Measurements from ENCODE around the gene SLC30A3. TPM values are rescaled to one million over a fixed set of nuclear protein-coding genes. Genes with fewer than 3 reads are reported as not detected.

The SLC30A3 gene
- polyA plus RNA-seq, 1 donor from 2014 or later = not detected

GRCh38 chr2:27265536-27265870 is 2.7 kb upstream of the SLC30A3 start:
- Histone ChIP-seq H3F3A (ENCODE audit: insufficient read depth, low read length, poor library complexity, severe bottlenecking) (no peaks in the 10 kb centered on the region), H3K27ac (ENCODE audit: low read length) (no peak overlapping the region), H3K4me3 (ENCODE audit: low read length) (peak overlapping the region; percentile 62), H3K4me2 (ENCODE audit: low read length) (no peak overlapping the region), H4K20me1 (ENCODE audit: insufficient read depth) (no peaks in the 10 kb centered on the region), H3K36me3 (ENCODE audit: insufficient read depth, low read length) (no peaks in the 10 kb centered on the region), H3K9me3 (ENCODE audit: low read length) (no peaks in the 10 kb centered on the region), H3K9ac (ENCODE audit: low read length) (no peak overlapping the region), H3K9me2 (ENCODE audit: insufficient read depth, low read length) (no peaks in the 10 kb centered on the region), H2AFZ (ENCODE audit: low read depth, low read length) (no peak overlapping the region), H3K79me2 (replicated peaks; ENCODE audit: insufficient read depth, low read length) (no peaks in the 10 kb centered on the region), H3K27me3 (ENCODE audit: insufficient read depth, low read depth, low read length) (peaks cover 76% of the 10 kb centered on the region)
- no peak for TF ChIP-seq MXI1 (conservative IDR thresholded peaks at IDR 0.05; ENCODE audit: poor library complexity, severe bottlenecking)
- TF ChIP-seq RAD21 (conservative IDR thresholded peaks at IDR 0.05) = no peak
- TF ChIP-seq, protein P1, sequence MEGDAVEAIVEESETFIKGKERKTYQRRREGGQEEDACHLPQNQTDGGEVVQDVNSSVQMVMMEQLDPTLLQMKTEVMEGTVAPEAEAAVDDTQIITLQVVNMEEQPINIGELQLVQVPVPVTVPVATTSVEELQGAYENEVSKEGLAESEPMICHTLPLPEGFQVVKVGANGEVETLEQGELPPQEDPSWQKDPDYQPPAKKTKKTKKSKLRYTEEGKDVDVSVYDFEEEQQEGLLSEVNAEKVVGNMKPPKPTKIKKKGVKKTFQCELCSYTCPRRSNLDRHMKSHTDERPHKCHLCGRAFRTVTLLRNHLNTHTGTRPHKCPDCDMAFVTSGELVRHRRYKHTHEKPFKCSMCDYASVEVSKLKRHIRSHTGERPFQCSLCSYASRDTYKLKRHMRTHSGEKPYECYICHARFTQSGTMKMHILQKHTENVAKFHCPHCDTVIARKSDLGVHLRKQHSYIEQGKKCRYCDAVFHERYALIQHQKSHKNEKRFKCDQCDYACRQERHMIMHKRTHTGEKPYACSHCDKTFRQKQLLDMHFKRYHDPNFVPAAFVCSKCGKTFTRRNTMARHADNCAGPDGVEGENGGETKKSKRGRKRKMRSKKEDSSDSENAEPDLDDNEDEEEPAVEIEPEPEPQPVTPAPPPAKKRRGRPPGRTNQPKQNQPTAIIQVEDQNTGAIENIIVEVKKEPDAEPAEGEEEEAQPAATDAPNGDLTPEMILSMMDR (IDR thresholded peaks at IDR 0.05; ENCODE audit: poor library complexity, severe bottlenecking) = no peak
- no peak for TF ChIP-seq EP300 (conservative IDR thresholded peaks at IDR 0.05; ENCODE audit: poor library complexity, severe bottlenecking)
- TF ChIP-seq POLR2AphosphoS5 (IDR thresholded peaks at IDR 0.05) = no peak
- no peak for TF ChIP-seq EZH2 (IDR thresholded peaks at IDR 0.05; ENCODE audit: borderline replicate concordance, insufficient read depth, low read length, poor library complexity, severe bottlenecking)

- no peak overlapping the region for H3K4me2 ChIP-seq (ENCODE audit: low read length)
- peak overlapping the region; percentile 19 for H3K9ac ChIP-seq (ENCODE audit: low read length)
- H3K36me3 ChIP-seq (ENCODE audit: insufficient read depth, low read length) = no peaks in the 10 kb centered on the region
- no peaks in the 10 kb centered on the region for H3K9me3 ChIP-seq (ENCODE audit: low read length)
- H4K20me1 ChIP-seq (ENCODE audit: insufficient read depth) = no peaks in the 10 kb centered on the region
- no peaks in the 10 kb centered on the region for H3K9me2 ChIP-seq (ENCODE audit: insufficient read depth, low read length)
- H3F3A ChIP-seq (ENCODE audit: insufficient read depth, low read length, poor library complexity, severe bottlenecking) = no peaks in the 10 kb centered on the region
- TF ChIP-seq TAF1 (IDR thresholded peaks at IDR 0.05; ENCODE audit: low read depth) = no peak
- TF ChIP-seq EZH2 (IDR thresholded peaks at IDR 0.05; ENCODE audit: borderline replicate concordance, insufficient read depth, low read length, poor library complexity, severe bottlenecking) = peak; percentile 25
- no peak for TF ChIP-seq REST (IDR thresholded peaks at IDR 0.05; ENCODE audit: borderline replicate concordance)
- peak; percentile 40 for TF ChIP-seq MXI1 (conservative IDR thresholded peaks at IDR 0.05; ENCODE audit: poor library complexity, severe bottlenecking)
- TF ChIP-seq RAD21 (conservative IDR thresholded peaks at IDR 0.05) = peak; percentile 44
- no peak for TF ChIP-seq POLR2AphosphoS5 (IDR thresholded peaks at IDR 0.05)
- peak; percentile 64 for TF ChIP-seq SMC3 (conservative IDR thresholded peaks at IDR 0.05; ENCODE audit: poor library complexity)
- no peak for TF ChIP-seq EP300 (conservative IDR thresholded peaks at IDR 0.05; ENCODE audit: poor library complexity, severe bottlenecking)
- TF ChIP-seq, protein P1 (IDR thresholded peaks at IDR 0.05; ENCODE audit: poor library complexity, severe bottlenecking) = peak; percentile 75
- H2AFZ ChIP-seq (ENCODE audit: low read depth, low read length) = no peak overlapping the region
- H3K79me2 ChIP-seq (replicated peaks; ENCODE audit: insufficient read depth, low read length) = no peaks in the 10 kb centered on the region
- H3K27ac ChIP-seq (ENCODE audit: low read length) = no peak overlapping the region
- H3K27me3 ChIP-seq (ENCODE audit: insufficient read depth, low read depth, low read length) = peaks cover 81% of the 10 kb centered on the region
- H3K4me3 ChIP-seq (ENCODE audit: low read length) = peak overlapping the region; percentile 62
These were observed 2.1 kb upstream of the SLC30A3 start for GRCh38 chr2:27264753-27265535.

All from neural cell (in vitro differentiated cells).